K562 (cell line): ENCODE measurements around the gene ATP5PF.

Source experiments
- ATF1 ChIP-seq, 2 experiments: fragments of 450-650 bp in 1 of 2; IDR thresholded peaks; 2 replicates each; pipeline ENCODE4 v1.6.1; 2016; ENCODE audit warnings: missing compliant biosample characterization in 1 of 2, missing genetic modification characterization in 1 of 2
- ATF6 ChIP-seq: sonication (generic); formaldehyde crosslinking; IDR thresholded peaks from 2 replicates; pipeline ENCODE4 v1.4.0; 2020; ENCODE audit warnings: mild to moderate bottlenecking, missing genetic modification reagents
- CBFA2T2 ChIP-seq: fragments of 450-650 bp; conservative IDR thresholded peaks from 2 replicates; pipeline ENCODE4 v1.6.1; 2017; ENCODE audit warnings: mild to moderate bottlenecking
- CEBPG ChIP-seq, 3 experiments: fragments of 200-800 bp in 1 of 3; sonication (Bioruptor generic) in 1 of 3; sonication (generic) in 1 of 3; formaldehyde crosslinking in 1 of 3; IDR thresholded peaks in 2 of 3; conservative IDR thresholded peaks in 1 of 3; 2 replicates each; pipeline versions ENCODE4 v1.6.1 to v1.8.0; 2016 to 2022; ENCODE audit warnings: missing compliant biosample characterization in 2 of 3, missing genetic modification characterization in 2 of 3, mild to moderate bottlenecking in 1 of 3, missing genetic modification reagents in 1 of 3
- CTCF ChIP-seq, 3 experiments: IDR thresholded peaks in 2 of 3; conservative IDR thresholded peaks in 1 of 3; 2 replicates each; pipeline ENCODE4 v1.5.1; 2011 to 2012; ENCODE audit warnings: low read length in 3 of 3, mild to moderate bottlenecking in 3 of 3, control low read depth in 2 of 3, improper control_type of control experiment in 1 of 3, inconsistent platforms in 1 of 3, low read depth in 1 of 3, mixed read lengths in 1 of 3, moderate library complexity in 1 of 3; ENCODE audit not compliant: insufficient read depth in 2 of 3
- HCFC1 ChIP-seq: IDR thresholded peaks from 2 replicates; pipeline ENCODE4 v1.6.1; 2012; ENCODE audit warnings: low read depth, low read length, improper control_type of control experiment
- POLR2A ChIP-seq: fragments of 450-650 bp; conservative IDR thresholded peaks from 2 replicates; pipeline ENCODE4 v1.6.1; 2016
- POLR2AphosphoS5 ChIP-seq: IDR thresholded peaks from 2 replicates; pipeline ENCODE4 v1.6.1; 2011; ENCODE audit warnings: mild to moderate bottlenecking, low read depth, low read length, moderate library complexity; ENCODE audit not compliant: control insufficient read depth, insufficient read depth
- RAD21 ChIP-seq, 2 experiments: fragments of 250-450 bp in 1 of 2; fragments of 450-650 bp in 1 of 2; sonication (Bioruptor Pico) in 1 of 2; formaldehyde crosslinking in 1 of 2; IDR thresholded peaks in 1 of 2; conservative IDR thresholded peaks in 1 of 2; 2 replicates each; pipeline versions ENCODE4 v1.4.0 to v1.8.0; 2020 to 2022; ENCODE audit warnings: mild to moderate bottlenecking in 2 of 2, moderate library complexity in 1 of 2
- TCF7L2 ChIP-seq: fragments of 150-350 bp; IDR thresholded peaks from 2 replicates; pipeline ENCODE4 v1.6.1; 2016; ENCODE audit warnings: low read depth, mild to moderate bottlenecking, low read length, moderate library complexity
- TRIM24 ChIP-seq, 2 experiments: fragments of 450-650 bp; IDR thresholded peaks; 2 replicates each; pipeline ENCODE4 v1.6.1; 2016
- ZBTB33 ChIP-seq: sonication (generic); formaldehyde crosslinking; IDR thresholded peaks from 2 replicates; pipeline ENCODE4 v1.8.1; 2023; ENCODE audit warnings: mild to moderate bottlenecking, missing genetic modification reagents
- ZNF175 ChIP-seq: fragments of 200-800 bp; sonication (Bioruptor generic); IDR thresholded peaks from 2 replicates; pipeline ENCODE4 v1.6.1; 2016; ENCODE audit warnings: low read depth, mild to moderate bottlenecking, missing genetic modification characterization, missing compliant biosample characterization
- TF ChIP-seq, protein P1 (sequence below): conservative IDR thresholded peaks from 2 replicates; pipeline ENCODE4 v1.6.1; 2011; ENCODE audit warnings: low read depth, mild to moderate bottlenecking, low read length; ENCODE audit not compliant: control insufficient read depth

DNA sequence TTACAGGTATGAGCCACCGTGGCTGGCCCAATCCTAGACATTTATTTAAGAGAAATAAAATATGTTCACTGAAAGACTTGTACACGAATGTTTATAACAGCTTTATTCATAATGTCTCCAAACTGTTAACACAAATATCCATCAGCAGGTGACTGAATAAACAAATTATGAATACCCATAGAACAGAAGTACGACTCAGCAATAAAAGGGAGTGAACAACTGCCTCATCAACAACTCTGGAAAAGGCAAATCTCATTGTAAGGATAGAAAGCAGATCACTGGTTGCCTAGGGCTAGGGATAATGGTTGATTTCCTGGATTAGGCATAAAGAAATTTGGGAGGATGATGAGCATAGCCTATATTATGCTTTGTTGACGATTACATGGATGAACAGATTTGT, 41.7 kb upstream of the ATP5PF start:
- TF ChIP-seq POLR2AphosphoS5 (no peak), ZBTB33 (no peak), RAD21 (CRISPR knock-in tag; conservative IDR thresholded peaks at IDR 0.05 in 1 of 2, IDR thresholded peaks at IDR 0.05 in 1 of 2) (no peak), CBFA2T2 (no peak), HCFC1 (no peak), CEBPG (CRISPR knock-in tag; IDR thresholded peaks at IDR 0.05) (no peak), CEBPG (tag; conservative IDR thresholded peaks at IDR 0.05 in 1 of 2, IDR thresholded peaks at IDR 0.05 in 1 of 2) (no peak), ATF6 (CRISPR knock-in tag) (no peak), POLR2A (no peak), TCF7L2 (no peak), CTCF (IDR thresholded peaks at IDR 0.05 in 2 of 3, conservative IDR thresholded peaks at IDR 0.05 in 1 of 3; ENCODE audit: insufficient read depth in 2 of 3, low read depth in 1 of 3, low read length in 3 of 3) (no peak), TRIM24 (IDR thresholded peaks at IDR 0.05) (no peak), ATF1 (CRISPR knock-in tag; IDR thresholded peaks at IDR 0.05) (no peak), ATF1 (tag; IDR thresholded peaks at IDR 0.05) (no peak), ZNF175 (CRISPR knock-in tag) (no peak)
- TF ChIP-seq, protein P1, sequence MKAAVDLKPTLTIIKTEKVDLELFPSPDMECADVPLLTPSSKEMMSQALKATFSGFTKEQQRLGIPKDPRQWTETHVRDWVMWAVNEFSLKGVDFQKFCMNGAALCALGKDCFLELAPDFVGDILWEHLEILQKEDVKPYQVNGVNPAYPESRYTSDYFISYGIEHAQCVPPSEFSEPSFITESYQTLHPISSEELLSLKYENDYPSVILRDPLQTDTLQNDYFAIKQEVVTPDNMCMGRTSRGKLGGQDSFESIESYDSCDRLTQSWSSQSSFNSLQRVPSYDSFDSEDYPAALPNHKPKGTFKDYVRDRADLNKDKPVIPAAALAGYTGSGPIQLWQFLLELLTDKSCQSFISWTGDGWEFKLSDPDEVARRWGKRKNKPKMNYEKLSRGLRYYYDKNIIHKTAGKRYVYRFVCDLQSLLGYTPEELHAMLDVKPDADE: no peak
